ENCODE data around the gene LRRC4. TPM values are rescaled to one million over a fixed set of nuclear protein-coding genes. Genes with fewer than 3 reads are reported as not detected.

The LRRC4 gene
- total RNA-seq, 2 donors from 2014 or later, result 0.17 to 1.9 TPM

GRCh38 chr7:128003787-128004186 lies 27.4 kb downstream of the LRRC4 start:
- no peaks in the 10 kb centered on the region for H3K36me3 ChIP-seq
- intact Hi-C loops (cut with DNase I), result no loop called here
- H3K27ac ChIP-seq, result no peak overlapping the region
- H3K4me3 ChIP-seq, result no peak overlapping the region
- H3K9me3 ChIP-seq, result no peaks in the 10 kb centered on the region
- DNase-seq, result no peak
- TF ChIP-seq CTCF (IDR thresholded peaks at IDR 0.05), result no peak
- no peaks in the 10 kb centered on the region for H3K27me3 ChIP-seq
- H3K9ac ChIP-seq (ENCODE audit: low read depth in 2 of 2, low read length in 2 of 2), result no peak overlapping the region
- no peaks in the 10 kb centered on the region for H3K4me1 ChIP-seq

DNA sequence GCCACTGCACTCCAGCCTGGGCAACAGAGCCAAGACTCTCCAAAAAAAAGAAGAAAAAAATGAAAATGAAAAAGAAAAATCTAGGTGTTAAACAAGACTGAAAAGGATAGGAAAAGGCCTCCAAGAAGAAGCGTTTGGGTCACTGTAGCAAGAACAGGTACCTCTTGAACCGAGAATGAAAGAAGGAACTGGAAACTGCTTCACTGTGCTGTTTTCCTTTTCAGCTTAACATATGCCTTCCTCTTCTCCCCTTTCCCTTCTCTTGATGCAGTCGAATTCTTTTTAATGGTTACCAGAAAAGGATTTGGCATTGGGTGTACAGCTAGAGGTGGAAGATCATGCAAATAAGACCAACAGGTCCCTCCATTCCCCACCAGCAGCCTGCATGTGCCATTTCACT lies 28.1 kb downstream of the LRRC4 start:
- H3K9ac ChIP-seq (ENCODE audit: low read depth in 2 of 2, low read length in 2 of 2), result no peak overlapping the region
- no peak for DNase-seq
- H3K4me3 ChIP-seq, result no peak overlapping the region
- no peak overlapping the region for H3K27ac ChIP-seq
- H3K4me1 ChIP-seq, result no peaks in the 10 kb centered on the region
- intact Hi-C loops (cut with DNase I), result no loop called here
- H3K27me3 ChIP-seq, result no peaks in the 10 kb centered on the region
- no peak for TF ChIP-seq CTCF (IDR thresholded peaks at IDR 0.05)
- no peaks in the 10 kb centered on the region for H3K9me3 ChIP-seq
- H3K36me3 ChIP-seq, result no peaks in the 10 kb centered on the region

DNA sequence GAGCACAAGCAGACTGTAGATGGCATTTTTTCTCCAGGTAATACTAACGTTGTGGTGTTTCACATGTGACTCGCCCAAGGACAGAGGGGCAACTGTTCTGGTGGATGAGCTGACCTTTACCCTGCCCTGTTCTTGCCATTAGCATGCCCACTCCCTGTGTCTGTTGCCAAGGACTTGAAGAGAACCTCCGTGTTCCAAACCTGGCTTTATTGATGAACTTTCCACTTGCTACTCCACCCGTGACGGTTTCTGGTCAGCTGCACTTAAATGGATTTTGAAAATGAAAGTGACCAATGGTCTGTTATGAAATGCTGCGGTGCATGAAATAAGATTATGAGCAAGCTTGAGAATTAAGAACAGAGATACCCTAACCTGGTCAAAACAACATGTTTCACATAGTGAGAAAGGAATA lies 30.4 kb downstream of the LRRC4 start:
- H3K27me3 ChIP-seq, result no peaks in the 10 kb centered on the region
- no peak overlapping the region for H3K4me3 ChIP-seq
- no peak for TF ChIP-seq CTCF (IDR thresholded peaks at IDR 0.05)
- H3K36me3 ChIP-seq, result no peaks in the 10 kb centered on the region
- H3K4me1 ChIP-seq, result no peaks in the 10 kb centered on the region
- intact Hi-C loops (cut with DNase I), result no loop called here
- DNase-seq, result no peak
- no peak overlapping the region for H3K9ac ChIP-seq (ENCODE audit: low read depth in 2 of 2, low read length in 2 of 2)
- H3K27ac ChIP-seq, result no peak overlapping the region
- no peaks in the 10 kb centered on the region for H3K9me3 ChIP-seq

DNA sequence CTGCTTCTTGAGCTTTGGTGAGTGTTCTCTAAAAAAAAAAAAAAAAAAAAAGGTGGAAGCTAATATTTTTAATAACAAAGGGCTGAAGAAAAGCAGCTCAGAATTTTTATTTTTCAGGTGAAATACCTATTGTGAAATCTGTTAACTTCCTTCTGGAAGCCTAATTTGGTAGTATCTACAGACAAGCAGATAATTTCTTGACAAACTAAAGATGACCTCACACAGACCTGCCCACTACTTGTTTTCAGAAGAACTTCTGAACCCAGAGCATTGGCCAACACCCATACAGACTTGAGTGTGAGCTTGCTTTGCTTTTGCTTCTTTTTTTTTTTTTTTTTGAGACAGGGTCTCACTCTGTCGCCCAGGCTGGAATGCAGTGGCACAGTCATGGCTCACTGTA lies 31.2 kb downstream of the LRRC4 start:
- intact Hi-C loops (cut with DNase I), result no loop called here
- TF ChIP-seq CTCF (IDR thresholded peaks at IDR 0.05), result no peak

DNA sequence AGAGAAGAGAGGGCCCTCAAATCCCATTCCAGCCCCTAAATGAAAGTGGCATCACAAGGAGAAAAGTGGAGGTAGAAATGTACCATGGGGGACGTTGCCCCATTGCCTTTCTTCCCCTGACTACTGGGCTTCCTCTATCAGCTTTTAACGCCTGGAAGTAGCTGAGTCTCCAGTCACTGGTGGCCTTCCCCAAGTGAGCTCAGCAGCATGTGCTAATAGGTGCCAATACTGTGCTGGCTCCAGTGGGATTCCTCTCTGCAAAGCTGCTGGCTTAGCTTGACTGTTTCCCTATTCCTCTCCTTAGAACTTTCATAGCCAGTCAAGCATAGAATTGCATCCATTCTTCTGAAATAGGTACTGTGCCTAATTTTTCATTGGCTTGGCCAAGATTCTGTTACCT lies 32.6 kb downstream of the LRRC4 start:
- H3K9ac ChIP-seq (ENCODE audit: low read depth in 2 of 2, low read length in 2 of 2), result no peak overlapping the region
- H3K27ac ChIP-seq, result no peak overlapping the region
- H3K4me1 ChIP-seq, result no peaks in the 10 kb centered on the region
- TF ChIP-seq CTCF (IDR thresholded peaks at IDR 0.05), result no peak
- intact Hi-C loops (cut with DNase I), result no loop called here
- no peak for DNase-seq
- no peaks in the 10 kb centered on the region for H3K27me3 ChIP-seq
- H3K36me3 ChIP-seq, result no peaks in the 10 kb centered on the region
- no peaks in the 10 kb centered on the region for H3K9me3 ChIP-seq
- no peak overlapping the region for H3K4me3 ChIP-seq

More for the DNA sequence above, 31.2 kb downstream of the LRRC4 start:
- no peak for DNase-seq
- Histone ChIP-seq H3K9ac (ENCODE audit: low read depth in 2 of 2, low read length in 2 of 2) (no peak overlapping the region), H3K36me3 (no peaks in the 10 kb centered on the region), H3K4me3 (no peak overlapping the region), H3K27me3 (no peaks in the 10 kb centered on the region), H3K27ac (no peak overlapping the region), H3K4me1 (no peaks in the 10 kb centered on the region), H3K9me3 (no peaks in the 10 kb centered on the region)

Data from colonic mucosa (tissue), 4 donors.